ENCODE measurements around the gene TACC2.
"Not testable (repeated sequence)": the region's sequence is repeated elsewhere in the genome, so short reads cannot be mapped to it uniquely, and the experiment has no call there.

The TACC2 gene

GRCh38 chr10:122190176-122190943 lies 201.4 kb downstream of the TACC2 start:
- no peak for DNase-seq (ENCODE audit: low read depth in 2 of 2)

- no peak for DNase-seq (ENCODE audit: low read depth in 2 of 2)
Measured at GRCh38 chr10:122191936-122192541, 203.1 kb downstream of the TACC2 start.

GRCh38 chr10:122194251-122194650 lies 205.3 kb downstream of the TACC2 start:
- no peak for DNase-seq (ENCODE audit: low read depth in 2 of 2)

GRCh38 chr10:122196218-122196617 lies 207.3 kb downstream of the TACC2 start:
- no peak for DNase-seq (ENCODE audit: low read depth in 2 of 2)

GRCh38 chr10:122197611-122198222 lies 208.8 kb downstream of the TACC2 start:
- no peak for DNase-seq (ENCODE audit: low read depth in 2 of 2)

GRCh38 chr10:122198631-122199030 lies 209.7 kb downstream of the TACC2 start:
- DNase-seq (ENCODE audit: low read depth in 2 of 2) = no peak

GRCh38 chr10:122199070-122199469 lies 210.1 kb downstream of the TACC2 start:
- DNase-seq (ENCODE audit: low read depth in 2 of 2) = no peak

- DNase-seq (ENCODE audit: low read depth in 2 of 2) = no peak
Measured at GRCh38 chr10:122199689-122200088, 210.7 kb downstream of the TACC2 start.

- no peak for DNase-seq (ENCODE audit: low read depth in 2 of 2)
Measured at GRCh38 chr10:122201401-122201800, 212.4 kb downstream of the TACC2 start.

GRCh38 chr10:122203180-122203579 lies 214.2 kb downstream of the TACC2 start:
- DNase-seq (ENCODE audit: low read depth in 2 of 2) = not testable (repeated sequence)

GRCh38 chr10:122204691-122205489 lies 215.9 kb downstream of the TACC2 start:
- DNase-seq (ENCODE audit: low read depth in 2 of 2) = no peak

- no peak for DNase-seq (ENCODE audit: low read depth in 2 of 2)
Measured at GRCh38 chr10:122206471-122207065, 217.6 kb downstream of the TACC2 start.

- no peak for DNase-seq (ENCODE audit: low read depth in 2 of 2)
Measured at GRCh38 chr10:122207163-122207562, 218.2 kb downstream of the TACC2 start.

GRCh38 chr10:122207596-122207995 lies 218.6 kb downstream of the TACC2 start:
- DNase-seq (ENCODE audit: low read depth in 2 of 2) = no peak

- DNase-seq (ENCODE audit: low read depth in 2 of 2) = no peak
Measured at GRCh38 chr10:122208571-122209430, 219.8 kb downstream of the TACC2 start.

- DNase-seq (ENCODE audit: low read depth in 2 of 2) = no peak
Measured at GRCh38 chr10:122210481-122211265, 221.7 kb downstream of the TACC2 start.

- DNase-seq (ENCODE audit: low read depth in 2 of 2) = no peak
Measured at GRCh38 chr10:122213364-122213763, 224.4 kb downstream of the TACC2 start.

GRCh38 chr10:122213766-122214165 lies 224.8 kb downstream of the TACC2 start:
- DNase-seq (ENCODE audit: low read depth in 2 of 2) = no peak

GRCh38 chr10:122216047-122216446 lies 227.1 kb downstream of the TACC2 start:
- DNase-seq (ENCODE audit: low read depth in 2 of 2) = no peak

- DNase-seq (ENCODE audit: low read depth in 2 of 2) = no peak
Measured at GRCh38 chr10:122219340-122219739, 230.4 kb downstream of the TACC2 start.

All from stimulated activated CD8-positive, alpha-beta memory T cell treated with anti-CD3 and anti-CD28 coated beads, Interleukin-15, amount 100 ng/mL, for 48 hours (primary cell).